Measurements from ENCODE around the gene SP140L. TPM values are rescaled to one million over a fixed set of nuclear protein-coding genes. Genes with fewer than 3 reads are reported as not detected.
A peak's percentile ranks its signal among the peaks of the same experiment; 100 is the strongest.
"Not testable (repeated sequence)": the region's sequence is repeated elsewhere in the genome, so short reads cannot be mapped to it uniquely, and the experiment has no call there.

Gene SP140L
- 7.8 and 8.0 TPM in 2 replicates for total RNA-seq (2014; rRNA removed; shearing (Covaris generic))
- 11.1 and 11.5 TPM in 2 replicates for polyA plus RNA-seq (2016; fragmentation: Nextera tagmentation; extraction: Ambion mirVana)

- H3K9ac ChIP-seq, result peak within 1 kb of the TSS; percentile 85
- TF ChIP-seq EZH2phosphoT487 (IDR thresholded peaks at IDR 0.05; ENCODE audit: insufficient read depth, low read depth) (no peak), EZH2 (IDR thresholded peaks at IDR 0.05; ENCODE audit: insufficient read depth, poor library complexity, severe bottlenecking) (no peak)
- DNase-seq, result peak; percentile 90
- H4K20me1 ChIP-seq (ENCODE audit: insufficient read depth), result no peaks in the 10 kb centered on the region
- 6 to 8% methylated on average over 11 of the region's 11 CpGs for WGBS, 2 experiments (ENCODE audit: low coverage in 1 of 2, low lambda C conversion rate in 2 of 2, missing lambda C conversion rate in 2 of 2)
- H3K4me1 ChIP-seq (ENCODE audit: insufficient read depth), result peaks cover 14% of the 10 kb centered on the region
- H3K4me3 ChIP-seq, result peak within 1 kb of the TSS; percentile 78
- H3K36me3 ChIP-seq (ENCODE audit: low read depth), result 0 out of 2 replicates have a peak, but pooled peaks cover 3% of the 10 kb centered on the region
- no peaks in the 10 kb centered on the region for H3K9me2 ChIP-seq (ENCODE audit: insufficient read depth)
- no peaks in the 10 kb centered on the region for H3K9me3 ChIP-seq (ENCODE audit: low read depth)
- H3K27ac ChIP-seq, result peak within 1 kb of the TSS; percentile 80
- H3K79me2 ChIP-seq (ENCODE audit: insufficient read depth), result peaks cover 46% of the 10 kb centered on the region
- no peaks in the 10 kb centered on the region for H3F3A ChIP-seq (ENCODE audit: insufficient read depth)
- in situ Hi-C loops (cut with MboI), result no loop called here
- peak within 1 kb of the TSS; percentile 97 for H2AFZ ChIP-seq
- H3K4me2 ChIP-seq (ENCODE audit: unreplicated experiment), result peak within 1 kb of the TSS; percentile 93
- no peaks in the 10 kb centered on the region for H3K27me3 ChIP-seq (replicated peaks; ENCODE audit: insufficient read depth)
Measured at GRCh38 chr2:230326453-230327417, at the start of gene SP140L. Gene SP140L (plus strand): TSS chr2:230327193. CDS start chr2:230327270, 77 bp downstream.

GRCh38 chr2:230282936-230283335 is 44.1 kb upstream of the SP140L start:
- TF ChIP-seq EZH2phosphoT487 (IDR thresholded peaks at IDR 0.05; ENCODE audit: insufficient read depth, low read depth), result no peak
- TF ChIP-seq EZH2 (IDR thresholded peaks at IDR 0.05; ENCODE audit: insufficient read depth, poor library complexity, severe bottlenecking), result no peak
- H3K4me1 ChIP-seq (ENCODE audit: insufficient read depth), result no peaks in the 10 kb centered on the region
- no peak for DNase-seq
- H2AFZ ChIP-seq, result no peak overlapping the region
- no peak overlapping the region for H3K27ac ChIP-seq
- H3K9me3 ChIP-seq (ENCODE audit: low read depth), result no peaks in the 10 kb centered on the region
- no peaks in the 10 kb centered on the region for H3K36me3 ChIP-seq (ENCODE audit: low read depth)
- H3K4me3 ChIP-seq, result no peak overlapping the region
- no peaks in the 10 kb centered on the region for H3K27me3 ChIP-seq (replicated peaks; ENCODE audit: insufficient read depth)
- in situ Hi-C loops (cut with MboI), result no loop called here
- H3K9me2 ChIP-seq (ENCODE audit: insufficient read depth), result no peaks in the 10 kb centered on the region; the same call in 1 of the 2 replicates
- H3F3A ChIP-seq (ENCODE audit: insufficient read depth), result no peaks in the 10 kb centered on the region
- H3K9ac ChIP-seq, result no peak overlapping the region
- WGBS, 2 experiments (ENCODE audit: low coverage in 1 of 2, low lambda C conversion rate in 2 of 2, missing lambda C conversion rate in 2 of 2), result 66 to 77% methylated on average over 2 of the region's 2 CpGs
- H3K79me2 ChIP-seq (ENCODE audit: insufficient read depth), result no peaks in the 10 kb centered on the region
- H4K20me1 ChIP-seq (ENCODE audit: insufficient read depth), result no peaks in the 10 kb centered on the region
- H3K4me2 ChIP-seq (ENCODE audit: unreplicated experiment), result no peak overlapping the region

GRCh38 chr2:230286048-230286447 is 40.9 kb upstream of the SP140L start:
- H3K27ac ChIP-seq, result no peak overlapping the region
- no peaks in the 10 kb centered on the region for H3K4me1 ChIP-seq (ENCODE audit: insufficient read depth)
- no peaks in the 10 kb centered on the region for H3K9me2 ChIP-seq (ENCODE audit: insufficient read depth)
- H3K4me2 ChIP-seq (ENCODE audit: unreplicated experiment), result no peak overlapping the region
- TF ChIP-seq EZH2phosphoT487 (IDR thresholded peaks at IDR 0.05; ENCODE audit: insufficient read depth, low read depth) (no peak), EZH2 (IDR thresholded peaks at IDR 0.05; ENCODE audit: insufficient read depth, poor library complexity, severe bottlenecking) (no peak)
- no peaks in the 10 kb centered on the region for H3K9me3 ChIP-seq (ENCODE audit: low read depth)
- H3K27me3 ChIP-seq (replicated peaks; ENCODE audit: insufficient read depth), result no peaks in the 10 kb centered on the region
- H4K20me1 ChIP-seq (ENCODE audit: insufficient read depth), result no peaks in the 10 kb centered on the region
- no peak overlapping the region for H3K9ac ChIP-seq
- no peak overlapping the region for H2AFZ ChIP-seq
- H3F3A ChIP-seq (ENCODE audit: insufficient read depth), result no peaks in the 10 kb centered on the region
- no peaks in the 10 kb centered on the region for H3K79me2 ChIP-seq (ENCODE audit: insufficient read depth)
- DNase-seq, result no peak
- in situ Hi-C loops (cut with MboI), result no loop called here
- no peaks in the 10 kb centered on the region for H3K36me3 ChIP-seq (ENCODE audit: low read depth)
- no peak overlapping the region for H3K4me3 ChIP-seq
- 44 to 59% methylated on average over 3 of the region's 3 CpGs for WGBS, 2 experiments (ENCODE audit: low coverage in 1 of 2, low lambda C conversion rate in 2 of 2, missing lambda C conversion rate in 2 of 2)

GRCh38 chr2:230289311-230289710 is 37.7 kb upstream of the SP140L start:
- H4K20me1 ChIP-seq (ENCODE audit: insufficient read depth); H3K9ac ChIP-seq; in situ Hi-C loops (cut with MboI); H3K36me3 ChIP-seq (ENCODE audit: low read depth); H2AFZ ChIP-seq; H3K9me2 ChIP-seq (ENCODE audit: insufficient read depth); H3K79me2 ChIP-seq (ENCODE audit: insufficient read depth); H3K9me3 ChIP-seq (ENCODE audit: low read depth); H3K4me1 ChIP-seq (ENCODE audit: insufficient read depth); H3K27me3 ChIP-seq (replicated peaks; ENCODE audit: insufficient read depth); H3K4me2 ChIP-seq (ENCODE audit: unreplicated experiment); H3K27ac ChIP-seq; H3K4me3 ChIP-seq; H3F3A ChIP-seq (ENCODE audit: insufficient read depth): not testable (repeated sequence)
- 71 to 76% methylated on average over 4 of the region's 4 CpGs for WGBS, 2 experiments (ENCODE audit: low coverage in 1 of 2, low lambda C conversion rate in 2 of 2, missing lambda C conversion rate in 2 of 2)
- peak; percentile 37 for DNase-seq
